GM12878 (cell line): ENCODE results near the gene CPEB3. TPM values are rescaled to one million over a fixed set of nuclear protein-coding genes. Genes with fewer than 3 reads are reported as not detected.

Experiments used
- ATAC-seq: fragments of 200-7000 bp; cut with Tn5 transposase; 3 replicates; pipeline ENCODE4 v1.9.1; 2020; ENCODE audit warnings: mild to moderate bottlenecking, moderate library complexity
- BruUV-seq: library from RNA; stranded (reverse); fragments of 400-500 nt; replicated peaks from 2 replicates; lab custom pipeline; 2021; lab: Mats Ljungman, UMichigan
- CTCF ChIA-PET: fragments of 300-600 bp; sonication (Branson Sonifier 250); formaldehyde crosslinking; extraction: SDS; loops from one replicate; lab custom pipeline; 2021; ENCODE audit warnings: inconsistent platforms; lab: Yijun Ruan, JAX
- POLR2A ChIA-PET: fragments of 350-600 bp; formaldehyde crosslinking; extraction: SDS; loops from one replicate; lab custom pipeline; 2021; ENCODE audit warnings: inconsistent platforms; lab: Charles Lee
- RAD21 ChIA-PET: fragments of 300-600 bp; sonication (Branson Sonifier 250); formaldehyde crosslinking; loops from one replicate; lab custom pipeline; 2023; ENCODE audit warnings: antibody characterized with exemption; ENCODE audit not compliant: unreplicated experiment; lab: Charles Lee
- SMC1A ChIA-PET: fragments of 300-600 bp; sonication (Branson Sonifier 250); formaldehyde crosslinking; loops from one replicate; lab custom pipeline; 2023; ENCODE audit not compliant: unreplicated experiment, uncharacterized antibody; lab: Charles Lee
- DNase-seq: peaks from one replicate; pipeline ENCODE4 v3.0.0-alpha.2; 2011; ENCODE audit warnings: low read depth, low spot score
- FAIRE-seq: peaks from 3 replicates; lab custom pipeline; 2011; peaks lifted over from hg19 to GRCh38; lab: Jason Lieb, UNC
- H2AFZ ChIP-seq: 2 replicates; pipeline ENCODE4 v1.6.0; 2011; ENCODE audit warnings: low read depth, low read length, control low read depth; ENCODE audit not compliant: control insufficient read depth
- H3K27ac ChIP-seq: 2 replicates; pipeline ENCODE4 v1.5.1; 2011; ENCODE audit warnings: control low read depth; ENCODE audit not compliant: control insufficient read depth, insufficient read depth
- H3K27me3 ChIP-seq, 2 experiments: replicated peaks in 1 of 2; 2 replicates each; pipeline versions ENCODE4 v1.6.0 to v1.6.1; 2011; ENCODE audit warnings: low read length in 1 of 2; ENCODE audit not compliant: control insufficient read depth in 2 of 2, insufficient read depth in 2 of 2
- H3K36me3 ChIP-seq, 2 experiments: 2 replicates each; pipeline ENCODE4 v1.5.1; 2011; ENCODE audit warnings: low read length in 1 of 2; ENCODE audit not compliant: control insufficient read depth in 2 of 2, insufficient read depth in 2 of 2
- H3K4me1 ChIP-seq: 2 replicates; pipeline ENCODE4 v1.6.1; 2011; ENCODE audit warnings: mild to moderate bottlenecking, low read length, moderate library complexity, mixed read lengths; ENCODE audit not compliant: control insufficient read depth, insufficient read depth
- H3K4me2 ChIP-seq: 2 replicates; pipeline ENCODE4 v1.6.0; 2011; ENCODE audit warnings: control low read depth; ENCODE audit not compliant: control insufficient read depth, insufficient read depth
- H3K4me3 ChIP-seq: fragments of 200-600 bp; sonication (generic); 2 replicates; pipeline ENCODE4 v1.5.1; 2016
- H3K79me2 ChIP-seq: 2 replicates; pipeline ENCODE4 v1.6.0; 2011; ENCODE audit warnings: low read length; ENCODE audit not compliant: control insufficient read depth, insufficient read depth
- H3K9ac ChIP-seq: 2 replicates; pipeline ENCODE4 v1.8.0; 2011; ENCODE audit warnings: low read length, control low read depth, mixed read lengths; ENCODE audit not compliant: control insufficient read depth, insufficient read depth
- H3K9me3 ChIP-seq: replicated peaks from 3 replicates; pipeline ENCODE4 v1.5.1; 2011; ENCODE audit warnings: mild to moderate bottlenecking, low read length; ENCODE audit not compliant: control insufficient read depth, insufficient read depth
- H4K20me1 ChIP-seq: 2 replicates; pipeline ENCODE4 v1.6.0; 2011; ENCODE audit not compliant: control insufficient read depth, insufficient read depth
- CREB1 ChIP-seq: IDR thresholded peaks from 2 replicates; pipeline ENCODE4 v1.6.1; 2012; ENCODE audit warnings: low read depth, mild to moderate bottlenecking, inconsistent platforms
- CUX1 ChIP-seq: IDR thresholded peaks from 2 replicates; pipeline ENCODE4 v1.6.1; 2012; ENCODE audit warnings: improper control_type of control experiment, low read depth, low read length; ENCODE audit not compliant: insufficient replicate concordance
- EP300 ChIP-seq, 2 experiments: fragments of 150-350 bp in 1 of 2; IDR thresholded peaks; 2 replicates each; pipeline ENCODE4 v1.6.1; 2011 to 2012; ENCODE audit warnings: low read depth in 2 of 2, low read length in 2 of 2, borderline replicate concordance in 1 of 2, improper control_type of control experiment in 1 of 2, inconsistent platforms in 1 of 2; ENCODE audit not compliant: control insufficient read depth in 1 of 2
- HSF1 ChIP-seq: fragments of 150-350 bp; IDR thresholded peaks from 2 replicates; pipeline ENCODE4 v1.6.1; 2014; ENCODE audit warnings: mild to moderate bottlenecking, low read depth, low read length
- IRF3 ChIP-seq: fragments of 450-650 bp; IDR thresholded peaks from 2 replicates; pipeline ENCODE4 v1.6.1; 2014; ENCODE audit warnings: mild to moderate bottlenecking
- MEF2A ChIP-seq: IDR thresholded peaks from 2 replicates; pipeline ENCODE4 v1.6.1; 2011; ENCODE audit warnings: low read depth, mild to moderate bottlenecking, low read length, moderate library complexity; ENCODE audit not compliant: insufficient read depth
- MYB ChIP-seq: fragments of 150-350 bp; IDR thresholded peaks from 2 replicates; pipeline ENCODE4 v1.6.1; 2014; ENCODE audit warnings: mild to moderate bottlenecking, low read depth, low read length, borderline replicate concordance
- NKRF ChIP-seq: fragments of 450-650 bp; conservative IDR thresholded peaks from 2 replicates; pipeline ENCODE4 v1.6.1; 2017; ENCODE audit warnings: mild to moderate bottlenecking, moderate library complexity
- PAX5 ChIP-seq: IDR thresholded peaks from 2 replicates; pipeline ENCODE4 v1.6.1; 2011; ENCODE audit warnings: low read depth, low read length, borderline replicate concordance
- RELB ChIP-seq: fragments of 450-650 bp; IDR thresholded peaks from 2 replicates; pipeline ENCODE4 v1.6.1; 2017; ENCODE audit warnings: low read depth, mild to moderate bottlenecking, moderate library complexity
- SMC3 ChIP-seq: IDR thresholded peaks from 2 replicates; pipeline ENCODE4 v1.6.1; 2011; ENCODE audit warnings: low read length, improper control_type of control experiment, borderline replicate concordance
- WGBS: methylation state at CpG from one replicate; pipeline ENCODE4 v1.1.6; 2016; ENCODE audit warnings: low lambda C conversion rate; ENCODE audit not compliant: insufficient replicate concordance, insufficient coverage; ENCODE audit errors: missing lambda C conversion rate; 5-methylcytosine and 5-hydroxymethylcytosine counted together
- in situ Hi-C: fragments of 300-500 bp; cut with MboI; formaldehyde crosslinking; loops from 9 replicates; pipeline ENCODE4 v1.14.3; 2018; ENCODE audit warnings: mixed read lengths
- intact Hi-C: fragments of 100-400 bp; cut with micrococcal nuclease; formaldehyde crosslinking; loops from one replicate; pipeline ENCODE4 v1.14.2; 2022; ENCODE audit not compliant: unreplicated experiment
- polyA plus RNA-seq, 11 experiments: library from polyadenylated mRNA; depleted of rRNA in 4 of 11; unstranded in 6 of 11; stranded (reverse) in 5 of 11; fragments of >200 nt; fragmentation: Nextera tagmentation in 4 of 11; fragmentation: Illumina TruSeq in 1 of 11; extraction: Ambion mirVana in 4 of 11; extraction: Trizol in 1 of 11; gene quantifications; 1 replicate in 1 of 11; 2 replicates in 10 of 11; pipeline versions ENCODE4 v1.2.1 to v1.2.3, GENCODE V29; 2011 to 2016; ENCODE audit warnings: inconsistent platforms in 2 of 11, missing spikeins in 2 of 11, low read depth in 1 of 11
- total RNA-seq, 4 experiments: library from RNA; depleted of rRNA in 3 of 4; stranded (reverse); fragments of >200 nt in 3 of 4; fragmentation: Illumina TruSeq in 1 of 4; extraction: Trizol in 1 of 4; gene quantifications; 2 replicates each; pipeline versions ENCODE4 v1.2.1 to v1.2.3, GENCODE V29; 2013 to 2021

Gene CPEB3
- total and polyA plus RNA-seq, 10 of the 15 experiments (the other 5 are each of a cell fraction or from before 2014, with no cell fraction given), result 0.50 to 2.3 (median 1.2) TPM

- SMC1A ChIA-PET, result interaction anchor here (1.3 to 1.4 kb wide), 2 partner anchors 59 to 61 kb away, joined by 3 read pairs; no protein-coding TSS in a partner anchor
- H3K9ac ChIP-seq, result no peak overlapping the region
- DNase-seq, result no peak
- H3K27me3 ChIP-seq, result no peaks in the 10 kb centered on the region
- no peaks in the 10 kb centered on the region for H3K9me3 ChIP-seq
- H3K79me2 ChIP-seq, result no peaks in the 10 kb centered on the region
- no peak overlapping the region for H3K27ac ChIP-seq
- RAD21 ChIA-PET, result no interaction called here
- no peak overlapping the region for H3K4me2 ChIP-seq
- H3K36me3 ChIP-seq, result no peaks in the 10 kb centered on the region
- POLR2A ChIA-PET, result no interaction called here
- CTCF ChIA-PET, result interaction anchor here (1.4 kb wide), 1 partner anchor 61 kb away, joined by 5 read pairs; no protein-coding TSS in a partner anchor
- H3K4me3 ChIP-seq, result no peak overlapping the region
- WGBS, result 88% methylated on average over 1 of the region's 1 CpG
- no peaks in the 10 kb centered on the region for H4K20me1 ChIP-seq
- intact Hi-C loops, result no loop called here
- no peak for ATAC-seq
- in situ Hi-C loops, result no loop called here
- no peak for FAIRE-seq
- no peak overlapping the region for H2AFZ ChIP-seq
- no peaks in the 10 kb centered on the region for H3K4me1 ChIP-seq
- BruUV-seq, result no TSS peak
- TF ChIP-seq RELB, result no peak
- no peak for TF ChIP-seq MYB
- TF ChIP-seq HSF1, result no peak
- TF ChIP-seq PAX5, result no peak
- TF ChIP-seq SMC3, result no peak
- no peak for TF ChIP-seq CUX1
- TF ChIP-seq NKRF, result no peak
- TF ChIP-seq IRF3, result no peak
- TF ChIP-seq MEF2A, result no peak
- no peak for TF ChIP-seq EP300 (IDR thresholded peaks at IDR 0.05; ENCODE audit: borderline replicate concordance in 1 of 2, control insufficient read depth in 1 of 2, low read depth in 2 of 2, low read length in 2 of 2)
- TF ChIP-seq CREB1, result no peak
These were observed 141.6 kb downstream of the CPEB3 start for GRCh38 chr10:92149261-92149660.
